ENCODE data around the gene SYNGR3. TPM values are rescaled to one million over a fixed set of nuclear protein-coding genes. Genes with fewer than 3 reads are reported as not detected.

The SYNGR3 gene
- total and polyA plus RNA-seq, 2 of the 13 experiments (the other 11 are each of a cell fraction or from before 2014, with no cell fraction given): 0.97 to 5.7 TPM

DNA sequence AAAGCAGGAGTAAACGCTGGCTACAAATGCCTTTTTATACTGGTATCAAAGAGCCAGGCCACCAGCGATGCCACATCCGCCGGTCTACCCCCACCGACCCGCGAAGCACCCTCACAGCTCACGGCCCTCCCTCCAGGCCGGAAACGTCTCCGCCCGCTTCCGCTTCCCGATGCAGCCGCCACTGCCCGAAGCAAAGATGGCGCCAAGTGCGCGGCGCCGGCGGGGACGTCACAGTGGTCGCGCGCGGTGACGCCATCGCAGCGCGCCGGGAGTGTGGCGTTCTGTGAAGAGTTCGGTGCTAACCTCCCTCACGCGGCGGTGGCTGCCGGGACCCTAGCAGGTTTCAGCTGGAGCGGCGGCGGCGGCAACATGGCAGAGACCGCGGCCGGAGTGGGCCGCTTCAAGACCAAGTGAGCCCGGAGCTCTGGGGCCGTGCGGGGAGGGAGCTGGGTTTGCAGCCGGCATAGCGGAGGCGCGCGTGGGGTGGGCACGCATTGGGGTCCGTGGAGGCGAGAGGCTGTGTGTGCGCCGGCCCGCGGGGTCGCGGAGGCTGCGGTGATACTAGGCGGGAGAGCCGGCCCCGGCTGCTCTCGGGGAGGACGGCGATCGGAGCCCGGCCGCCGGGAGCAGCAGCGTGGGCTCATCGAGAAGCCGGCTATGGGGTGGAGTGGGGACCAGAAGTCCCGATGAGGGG, 17.8 kb upstream of the SYNGR3 start, which contains the start of gene TBL3 (continued):
- TF ChIP-seq, protein P1, sequence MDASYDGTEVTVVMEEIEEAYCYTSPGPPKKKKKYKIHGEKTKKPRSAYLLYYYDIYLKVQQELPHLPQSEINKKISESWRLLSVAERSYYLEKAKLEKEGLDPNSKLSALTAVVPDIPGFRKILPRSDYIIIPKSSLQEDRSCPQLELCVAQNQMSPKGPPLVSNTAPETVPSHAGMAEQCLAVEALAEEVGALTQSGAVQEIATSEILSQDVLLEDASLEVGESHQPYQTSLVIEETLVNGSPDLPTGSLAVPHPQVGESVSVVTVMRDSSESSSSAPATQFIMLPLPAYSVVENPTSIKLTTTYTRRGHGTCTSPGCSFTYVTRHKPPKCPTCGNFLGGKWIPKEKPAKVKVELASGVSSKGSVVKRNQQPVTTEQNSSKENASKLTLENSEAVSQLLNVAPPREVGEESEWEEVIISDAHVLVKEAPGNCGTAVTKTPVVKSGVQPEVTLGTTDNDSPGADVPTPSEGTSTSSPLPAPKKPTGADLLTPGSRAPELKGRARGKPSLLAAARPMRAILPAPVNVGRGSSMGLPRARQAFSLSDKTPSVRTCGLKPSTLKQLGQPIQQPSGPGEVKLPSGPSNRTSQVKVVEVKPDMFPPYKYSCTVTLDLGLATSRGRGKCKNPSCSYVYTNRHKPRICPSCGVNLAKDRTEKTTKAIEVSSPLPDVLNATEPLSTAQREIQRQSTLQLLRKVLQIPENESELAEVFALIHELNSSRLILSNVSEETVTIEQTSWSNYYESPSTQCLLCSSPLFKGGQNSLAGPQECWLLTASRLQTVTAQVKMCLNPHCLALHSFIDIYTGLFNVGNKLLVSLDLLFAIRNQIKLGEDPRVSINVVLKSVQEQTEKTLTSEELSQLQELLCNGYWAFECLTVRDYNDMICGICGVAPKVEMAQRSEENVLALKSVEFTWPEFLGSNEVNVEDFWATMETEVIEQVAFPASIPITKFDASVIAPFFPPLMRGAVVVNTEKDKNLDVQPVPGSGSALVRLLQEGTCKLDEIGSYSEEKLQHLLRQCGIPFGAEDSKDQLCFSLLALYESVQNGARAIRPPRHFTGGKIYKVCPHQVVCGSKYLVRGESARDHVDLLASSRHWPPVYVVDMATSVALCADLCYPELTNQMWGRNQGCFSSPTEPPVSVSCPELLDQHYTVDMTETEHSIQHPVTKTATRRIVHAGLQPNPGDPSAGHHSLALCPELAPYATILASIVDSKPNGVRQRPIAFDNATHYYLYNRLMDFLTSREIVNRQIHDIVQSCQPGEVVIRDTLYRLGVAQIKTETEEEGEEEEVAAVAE (CRISPR knock-in tag; IDR thresholded peaks at IDR 0.05; ENCODE audit: borderline replicate concordance): peak; percentile 99
- TF ChIP-seq GLI4 (CRISPR knock-in tag; IDR thresholded peaks at IDR 0.05; ENCODE audit: borderline replicate concordance): 0 out of 2 replicates have a peak, but pooled peaks have one; percentile 94
- TF ChIP-seq, protein P2, sequence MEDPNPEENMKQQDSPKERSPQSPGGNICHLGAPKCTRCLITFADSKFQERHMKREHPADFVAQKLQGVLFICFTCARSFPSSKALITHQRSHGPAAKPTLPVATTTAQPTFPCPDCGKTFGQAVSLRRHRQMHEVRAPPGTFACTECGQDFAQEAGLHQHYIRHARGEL (CRISPR knock-in tag; IDR thresholded peaks at IDR 0.05): 0 out of 2 replicates have a peak, but pooled peaks have one; percentile 46
- peak; percentile 67 for TF ChIP-seq CHD2 (IDR thresholded peaks at IDR 0.05; ENCODE audit: low read depth, low read length)
- TF ChIP-seq ZNF510 (CRISPR knock-in tag; IDR thresholded peaks at IDR 0.05; ENCODE audit: low read depth): 0 out of 2 replicates have a peak, but pooled peaks have one; percentile 80
- peak; percentile 24; the same call in 1 of the 2 replicates for TF ChIP-seq ZFP36L1 (CRISPR knock-in tag; IDR thresholded peaks at IDR 0.05)
- TF ChIP-seq NFATC3 (CRISPR knock-in tag; IDR thresholded peaks at IDR 0.05): peak; percentile 82; the same call in 1 of the 2 replicates
- TF ChIP-seq NPAS2 (CRISPR knock-in tag; IDR thresholded peaks at IDR 0.05; ENCODE audit: borderline replicate concordance): no peak
- TF ChIP-seq, protein P3, sequence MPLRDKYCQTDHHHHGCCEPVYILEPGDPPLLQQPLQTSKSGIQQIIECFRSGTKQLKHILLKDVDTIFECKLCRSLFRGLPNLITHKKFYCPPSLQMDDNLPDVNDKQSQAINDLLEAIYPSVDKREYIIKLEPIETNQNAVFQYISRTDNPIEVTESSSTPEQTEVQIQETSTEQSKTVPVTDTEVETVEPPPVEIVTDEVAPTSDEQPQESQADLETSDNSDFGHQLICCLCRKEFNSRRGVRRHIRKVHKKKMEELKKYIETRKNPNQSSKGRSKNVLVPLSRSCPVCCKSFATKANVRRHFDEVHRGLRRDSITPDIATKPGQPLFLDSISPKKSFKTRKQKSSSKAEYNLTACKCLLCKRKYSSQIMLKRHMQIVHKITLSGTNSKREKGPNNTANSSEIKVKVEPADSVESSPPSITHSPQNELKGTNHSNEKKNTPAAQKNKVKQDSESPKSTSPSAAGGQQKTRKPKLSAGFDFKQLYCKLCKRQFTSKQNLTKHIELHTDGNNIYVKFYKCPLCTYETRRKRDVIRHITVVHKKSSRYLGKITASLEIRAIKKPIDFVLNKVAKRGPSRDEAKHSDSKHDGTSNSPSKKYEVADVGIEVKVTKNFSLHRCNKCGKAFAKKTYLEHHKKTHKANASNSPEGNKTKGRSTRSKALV (CRISPR knock-in tag; IDR thresholded peaks at IDR 0.05): 0 out of 2 replicates have a peak, but pooled peaks have one; percentile 38
- peak; percentile 78; the same call in 1 of the 2 replicates for TF ChIP-seq REL (CRISPR knock-in tag; conservative IDR thresholded peaks at IDR 0.05)
- TF ChIP-seq, protein P4, sequence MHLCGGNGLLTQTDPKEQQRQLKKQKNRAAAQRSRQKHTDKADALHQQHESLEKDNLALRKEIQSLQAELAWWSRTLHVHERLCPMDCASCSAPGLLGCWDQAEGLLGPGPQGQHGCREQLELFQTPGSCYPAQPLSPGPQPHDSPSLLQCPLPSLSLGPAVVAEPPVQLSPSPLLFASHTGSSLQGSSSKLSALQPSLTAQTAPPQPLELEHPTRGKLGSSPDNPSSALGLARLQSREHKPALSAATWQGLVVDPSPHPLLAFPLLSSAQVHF (CRISPR knock-in tag; IDR thresholded peaks at IDR 0.05): 0 out of 2 replicates have a peak, but pooled peaks have one; percentile 42
- TF ChIP-seq, protein P5, sequence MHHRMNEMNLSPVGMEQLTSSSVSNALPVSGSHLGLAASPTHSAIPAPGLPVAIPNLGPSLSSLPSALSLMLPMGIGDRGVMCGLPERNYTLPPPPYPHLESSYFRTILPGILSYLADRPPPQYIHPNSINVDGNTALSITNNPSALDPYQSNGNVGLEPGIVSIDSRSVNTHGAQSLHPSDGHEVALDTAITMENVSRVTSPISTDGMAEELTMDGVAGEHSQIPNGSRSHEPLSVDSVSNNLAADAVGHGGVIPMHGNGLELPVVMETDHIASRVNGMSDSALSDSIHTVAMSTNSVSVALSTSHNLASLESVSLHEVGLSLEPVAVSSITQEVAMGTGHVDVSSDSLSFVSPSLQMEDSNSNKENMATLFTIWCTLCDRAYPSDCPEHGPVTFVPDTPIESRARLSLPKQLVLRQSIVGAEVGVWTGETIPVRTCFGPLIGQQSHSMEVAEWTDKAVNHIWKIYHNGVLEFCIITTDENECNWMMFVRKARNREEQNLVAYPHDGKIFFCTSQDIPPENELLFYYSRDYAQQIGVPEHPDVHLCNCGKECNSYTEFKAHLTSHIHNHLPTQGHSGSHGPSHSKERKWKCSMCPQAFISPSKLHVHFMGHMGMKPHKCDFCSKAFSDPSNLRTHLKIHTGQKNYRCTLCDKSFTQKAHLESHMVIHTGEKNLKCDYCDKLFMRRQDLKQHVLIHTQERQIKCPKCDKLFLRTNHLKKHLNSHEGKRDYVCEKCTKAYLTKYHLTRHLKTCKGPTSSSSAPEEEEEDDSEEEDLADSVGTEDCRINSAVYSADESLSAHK (CRISPR knock-in tag; IDR thresholded peaks at IDR 0.05; ENCODE audit: borderline replicate concordance): no peak
- peak; percentile 51; the same call in 1 of the 2 replicates for TF ChIP-seq ZNF614 (CRISPR knock-in tag; IDR thresholded peaks at IDR 0.05; ENCODE audit: borderline replicate concordance)
- peak; percentile 65 for TF ChIP-seq DNMT3B (CRISPR knock-in tag; conservative IDR thresholded peaks at IDR 0.05)
- TF ChIP-seq, protein P6, sequence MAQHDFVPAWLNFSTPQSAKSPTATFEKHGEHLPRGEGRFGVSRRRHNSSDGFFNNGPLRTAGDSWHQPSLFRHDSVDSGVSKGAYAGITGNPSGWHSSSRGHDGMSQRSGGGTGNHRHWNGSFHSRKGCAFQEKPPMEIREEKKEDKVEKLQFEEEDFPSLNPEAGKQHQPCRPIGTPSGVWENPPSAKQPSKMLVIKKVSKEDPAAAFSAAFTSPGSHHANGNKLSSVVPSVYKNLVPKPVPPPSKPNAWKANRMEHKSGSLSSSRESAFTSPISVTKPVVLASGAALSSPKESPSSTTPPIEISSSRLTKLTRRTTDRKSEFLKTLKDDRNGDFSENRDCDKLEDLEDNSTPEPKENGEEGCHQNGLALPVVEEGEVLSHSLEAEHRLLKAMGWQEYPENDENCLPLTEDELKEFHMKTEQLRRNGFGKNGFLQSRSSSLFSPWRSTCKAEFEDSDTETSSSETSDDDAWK (CRISPR knock-in tag; IDR thresholded peaks at IDR 0.05): no peak
- TF ChIP-seq MATR3 (CRISPR knock-in tag; IDR thresholded peaks at IDR 0.05): no peak
- no peak for TF ChIP-seq ZNF549 (CRISPR knock-in tag; IDR thresholded peaks at IDR 0.05)

All from HepG2 (cell line).